Measurements from ENCODE around the gene DNMT1.

DNA sequence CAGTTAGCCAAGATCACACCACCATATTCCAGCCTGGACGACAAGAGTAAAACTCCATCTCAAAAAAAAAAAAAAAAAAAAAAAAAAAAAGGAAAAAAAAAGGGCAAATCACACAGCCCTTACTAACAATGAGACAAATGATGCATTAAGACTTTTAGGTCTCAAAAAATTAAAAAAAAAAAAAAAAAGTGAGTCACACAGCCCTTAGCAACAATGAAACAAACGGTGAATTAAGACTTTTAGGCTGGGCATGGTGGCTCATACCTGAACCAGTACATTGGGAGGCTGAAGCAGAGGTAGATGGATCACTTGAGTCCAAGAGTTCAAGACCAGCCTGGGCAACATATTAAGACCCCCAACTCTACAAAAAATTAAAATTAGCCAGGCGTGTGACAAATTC lies 42.7 kb downstream of the DNMT1 start:
- no peak for TF ChIP-seq EZH2 (IDR thresholded peaks at IDR 0.05; ENCODE audit: low read length)
- TF ChIP-seq, protein P1, sequence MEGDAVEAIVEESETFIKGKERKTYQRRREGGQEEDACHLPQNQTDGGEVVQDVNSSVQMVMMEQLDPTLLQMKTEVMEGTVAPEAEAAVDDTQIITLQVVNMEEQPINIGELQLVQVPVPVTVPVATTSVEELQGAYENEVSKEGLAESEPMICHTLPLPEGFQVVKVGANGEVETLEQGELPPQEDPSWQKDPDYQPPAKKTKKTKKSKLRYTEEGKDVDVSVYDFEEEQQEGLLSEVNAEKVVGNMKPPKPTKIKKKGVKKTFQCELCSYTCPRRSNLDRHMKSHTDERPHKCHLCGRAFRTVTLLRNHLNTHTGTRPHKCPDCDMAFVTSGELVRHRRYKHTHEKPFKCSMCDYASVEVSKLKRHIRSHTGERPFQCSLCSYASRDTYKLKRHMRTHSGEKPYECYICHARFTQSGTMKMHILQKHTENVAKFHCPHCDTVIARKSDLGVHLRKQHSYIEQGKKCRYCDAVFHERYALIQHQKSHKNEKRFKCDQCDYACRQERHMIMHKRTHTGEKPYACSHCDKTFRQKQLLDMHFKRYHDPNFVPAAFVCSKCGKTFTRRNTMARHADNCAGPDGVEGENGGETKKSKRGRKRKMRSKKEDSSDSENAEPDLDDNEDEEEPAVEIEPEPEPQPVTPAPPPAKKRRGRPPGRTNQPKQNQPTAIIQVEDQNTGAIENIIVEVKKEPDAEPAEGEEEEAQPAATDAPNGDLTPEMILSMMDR (optimal IDR thresholded peaks at IDR 0.05 in 1 of 3, IDR thresholded peaks at IDR 0.05 in 1 of 3, conservative IDR thresholded peaks at IDR 0.05 in 1 of 3; ENCODE audit: extremely low read depth in 1 of 3, insufficient read depth in 2 of 3, low read length in 3 of 3) = no peak
